Activated naive CD4-positive, alpha-beta T cell treated with Interleukin-2 at 50 U/mL for 16 hours (primary cell): ENCODE measurements around the gene PRDM1.

Experiments used
- DNase-seq: peaks from one replicate; pipeline ENCODE4 v3.0.0-alpha.2; 2020

Gene PRDM1

DNA sequence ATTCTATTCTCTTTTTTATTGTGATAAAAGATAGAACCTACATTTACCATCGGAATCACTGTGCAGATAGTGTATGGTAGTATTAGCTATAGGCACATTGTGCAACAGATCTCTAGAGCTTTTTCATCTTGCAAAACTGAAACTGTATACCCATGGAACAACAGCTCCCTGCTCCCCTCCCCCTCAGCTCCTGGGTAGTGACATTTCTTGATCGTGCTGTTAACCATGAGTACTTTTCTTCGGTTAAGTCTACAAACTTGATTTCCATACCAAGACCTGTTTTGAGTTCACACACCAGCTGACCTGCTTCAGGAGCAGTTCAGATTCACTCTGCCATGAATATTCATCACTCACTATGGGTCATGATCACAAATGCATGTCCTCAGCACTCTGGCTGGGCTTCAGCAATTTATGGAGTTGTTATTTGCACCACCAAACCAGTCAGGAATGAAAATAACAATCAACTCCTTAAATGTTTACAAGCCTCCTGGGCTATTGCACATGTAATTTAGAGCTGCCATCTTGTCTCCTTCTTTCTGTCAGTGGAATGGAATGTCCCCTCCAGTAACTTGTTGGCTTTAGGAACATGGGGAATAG, 32.8 kb downstream of the PRDM1 start:
- DNase-seq, result no peak

GRCh38 chr6:106119546-106119945, 33.4 kb downstream of the PRDM1 start:
- no peak for DNase-seq

DNA sequence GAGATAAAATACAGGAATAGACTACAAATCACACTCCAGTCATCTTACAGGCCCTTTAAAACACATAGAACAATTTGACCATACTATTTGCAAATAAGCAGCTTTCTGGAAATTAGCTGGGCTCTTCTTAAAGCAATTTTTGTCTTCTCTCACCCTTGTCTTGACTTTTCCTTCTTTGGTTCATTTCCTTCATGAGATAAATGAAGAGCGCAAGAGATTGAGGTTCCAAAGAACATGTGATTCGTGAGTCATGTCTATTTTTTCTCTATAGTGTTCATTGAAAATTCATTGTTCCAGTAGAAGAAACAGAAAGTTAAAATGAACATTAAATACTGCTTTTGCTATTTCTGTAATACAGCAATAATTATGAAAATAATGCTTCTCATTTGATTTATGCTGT, 33.9 kb downstream of the PRDM1 start:
- DNase-seq, result no peak

DNA sequence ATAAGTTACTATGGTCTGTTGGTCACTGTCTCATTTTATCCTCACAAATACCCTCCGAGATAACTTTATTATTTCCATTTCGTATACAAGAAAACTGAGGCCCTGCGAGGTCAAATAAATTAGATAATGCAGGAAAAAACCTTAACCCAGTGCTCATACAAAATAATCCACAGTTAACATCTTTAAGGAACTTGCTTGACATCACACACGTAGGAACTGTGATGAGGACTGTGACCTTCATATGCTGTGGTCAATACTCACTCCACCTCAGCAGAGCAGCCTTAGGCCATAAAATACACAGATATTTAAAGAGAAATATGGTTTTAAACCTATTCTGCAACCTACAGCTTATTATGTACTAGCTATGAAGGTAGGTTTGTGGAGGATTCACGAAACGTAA, 34.3 kb downstream of the PRDM1 start:
- no peak for DNase-seq

DNA sequence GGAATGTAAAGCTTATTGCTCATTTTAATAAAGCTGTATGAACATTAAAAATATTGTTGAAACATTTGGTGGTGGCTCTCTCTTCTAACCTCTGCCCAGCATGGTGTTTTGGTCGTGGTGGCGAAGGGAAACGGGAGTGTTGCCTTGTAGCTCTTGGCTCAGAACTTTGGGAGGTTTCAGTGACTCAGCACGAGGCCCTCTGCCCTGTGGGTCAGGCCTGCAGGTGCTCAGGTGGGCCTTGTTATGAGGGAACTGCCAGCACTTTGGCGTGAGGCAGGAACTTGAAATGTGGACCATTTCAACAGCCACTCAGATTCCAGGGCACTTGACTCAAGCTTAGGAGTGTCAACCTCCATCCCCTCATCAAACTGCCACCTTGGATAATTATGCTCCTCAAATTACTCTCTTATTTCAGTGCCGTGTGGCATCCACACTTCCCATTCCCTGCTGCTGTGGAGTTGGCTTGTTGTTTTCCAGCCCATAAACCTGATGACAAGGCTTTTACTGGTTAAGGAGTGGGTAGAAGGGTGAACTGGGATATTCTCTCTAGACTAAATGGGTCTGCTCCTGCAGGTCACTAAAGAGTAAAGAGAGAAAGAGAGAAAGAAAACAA, 36.3 kb downstream of the PRDM1 start:
- no peak for DNase-seq

DNA sequence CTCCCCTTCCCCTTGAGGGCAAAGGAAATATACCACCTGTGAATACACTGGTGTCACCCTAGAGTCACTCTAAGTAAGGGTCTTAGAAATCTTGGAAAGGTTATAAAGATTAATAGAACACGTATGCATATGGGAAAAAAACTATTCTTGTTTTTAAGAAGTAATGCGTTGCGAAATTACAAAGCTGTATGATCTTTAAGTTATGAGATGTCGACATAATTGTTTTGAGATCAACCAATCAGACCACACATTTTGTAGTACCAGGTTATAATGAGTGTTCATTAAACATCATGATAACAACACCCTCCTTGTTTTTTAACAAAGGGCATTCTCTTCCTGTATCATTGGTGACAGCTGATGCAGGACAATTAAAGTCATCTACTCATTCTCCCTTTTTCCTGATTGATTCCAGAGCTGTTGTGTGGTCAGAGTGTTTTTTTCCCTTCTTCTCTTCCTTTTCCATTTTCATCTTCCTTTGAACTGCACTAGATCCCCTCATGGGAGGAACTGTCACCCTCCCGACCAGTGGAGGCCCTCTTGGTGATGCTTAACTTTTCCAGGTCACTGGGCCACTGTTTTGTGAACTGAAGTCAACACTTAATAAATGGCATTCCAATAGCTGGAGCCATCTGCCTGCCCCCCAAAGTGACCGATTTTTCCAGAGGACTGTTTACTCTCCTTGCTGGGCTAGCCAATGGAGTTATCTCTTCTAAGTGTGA, 37.0 kb downstream of the PRDM1 start:
- DNase-seq, result no peak

DNA sequence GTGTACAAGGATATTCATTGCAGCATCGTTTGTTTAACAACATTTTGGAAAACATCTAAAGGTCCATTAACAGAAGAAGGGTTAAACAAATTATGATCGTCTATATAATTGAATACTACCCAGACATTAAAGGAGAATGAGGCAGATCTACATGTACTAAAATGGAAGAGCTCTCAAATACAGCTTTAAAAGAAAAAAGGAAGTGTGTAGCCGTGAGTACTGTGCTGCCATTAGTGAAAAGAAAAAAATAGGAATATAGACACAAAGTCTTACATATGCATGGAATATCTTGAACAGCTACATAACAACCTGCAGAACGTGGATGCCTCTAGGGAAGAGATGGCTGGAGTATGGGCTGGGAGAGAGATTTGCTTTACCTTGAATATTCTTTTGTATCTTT, 37.9 kb downstream of the PRDM1 start:
- no peak for DNase-seq

- no peak for DNase-seq
Observed at GRCh38 chr6:106124437-106125430, 38.6 kb downstream of the PRDM1 start.

DNA sequence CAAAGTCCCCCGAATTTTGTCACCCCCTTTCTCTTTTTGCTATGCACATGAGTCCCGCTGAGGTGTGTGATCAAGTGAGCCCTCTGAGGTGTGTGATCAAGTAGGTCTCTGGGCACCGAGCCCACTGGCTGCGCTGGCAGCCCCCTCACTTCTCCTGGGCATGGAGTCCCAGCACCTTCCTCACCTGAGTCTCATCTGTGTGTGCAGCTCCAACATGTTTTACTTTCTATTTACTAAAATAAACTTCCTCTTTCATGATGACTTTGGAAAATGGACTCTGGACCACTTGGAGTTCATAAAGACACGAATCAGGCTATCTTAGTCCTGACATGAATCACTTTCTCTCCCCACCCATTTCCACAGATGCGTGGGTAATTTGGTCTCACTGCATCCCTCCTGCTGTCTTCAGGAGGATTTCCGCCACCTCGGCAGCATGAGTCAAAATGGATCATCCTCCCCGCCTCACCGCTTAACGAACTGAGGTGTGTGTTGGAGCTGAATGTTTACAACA, 39.8 kb downstream of the PRDM1 start:
- peak; percentile 76 for DNase-seq

GRCh38 chr6:106126482-106126881, 40.3 kb downstream of the PRDM1 start:
- DNase-seq, result no peak

- DNase-seq, result no peak
Observed at GRCh38 chr6:106128981-106129781, 43.0 kb downstream of the PRDM1 start.

DNA sequence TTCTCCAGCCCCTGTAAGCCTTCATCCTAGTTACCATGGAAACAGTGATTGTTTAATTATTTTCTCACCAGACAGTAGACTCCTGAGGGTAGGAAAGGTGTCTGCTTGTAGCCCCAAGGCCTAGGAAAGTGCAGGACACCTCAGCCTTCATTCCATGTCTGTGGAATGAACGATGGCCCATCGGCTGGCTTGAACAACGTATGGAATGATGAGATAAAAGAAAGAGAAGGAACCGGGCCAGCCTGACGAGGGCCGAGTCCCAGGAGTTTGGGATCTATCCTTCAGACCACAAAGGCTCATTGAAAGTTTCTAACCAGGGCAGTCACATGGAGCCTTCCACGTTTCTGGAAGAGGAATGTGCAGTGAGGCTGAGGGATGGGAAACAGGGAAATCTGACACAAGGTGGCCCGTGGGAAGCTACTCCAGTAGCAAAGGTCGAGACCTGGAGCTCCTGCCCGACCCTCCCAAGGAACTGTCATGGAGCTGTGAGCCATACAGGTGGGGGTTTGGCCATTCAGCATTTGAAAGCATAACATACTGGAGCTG, 46.1 kb downstream of the PRDM1 start:
- no peak for DNase-seq

DNA sequence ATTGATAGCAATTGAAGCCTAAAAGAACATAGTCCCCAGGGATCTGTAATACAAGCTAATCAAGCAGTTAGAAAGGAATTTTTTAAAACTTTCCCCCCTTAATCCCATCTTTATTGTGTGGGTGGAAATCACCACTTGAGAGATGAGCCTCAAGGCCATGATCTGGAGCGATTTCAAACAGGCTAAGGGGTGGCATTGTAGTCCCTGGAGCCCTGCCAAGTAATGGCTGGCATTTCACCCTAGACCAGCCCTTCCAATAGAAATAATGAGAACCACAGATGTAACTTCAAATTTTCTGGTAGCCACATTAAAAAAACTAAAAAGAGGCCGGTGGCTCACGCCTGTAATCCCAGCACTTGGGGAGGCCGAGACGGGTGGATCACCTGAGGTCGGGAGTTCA, 46.9 kb downstream of the PRDM1 start:
- no peak for DNase-seq

- DNase-seq, result no peak
Observed at GRCh38 chr6:106134087-106134770, 48.1 kb downstream of the PRDM1 start.

DNA sequence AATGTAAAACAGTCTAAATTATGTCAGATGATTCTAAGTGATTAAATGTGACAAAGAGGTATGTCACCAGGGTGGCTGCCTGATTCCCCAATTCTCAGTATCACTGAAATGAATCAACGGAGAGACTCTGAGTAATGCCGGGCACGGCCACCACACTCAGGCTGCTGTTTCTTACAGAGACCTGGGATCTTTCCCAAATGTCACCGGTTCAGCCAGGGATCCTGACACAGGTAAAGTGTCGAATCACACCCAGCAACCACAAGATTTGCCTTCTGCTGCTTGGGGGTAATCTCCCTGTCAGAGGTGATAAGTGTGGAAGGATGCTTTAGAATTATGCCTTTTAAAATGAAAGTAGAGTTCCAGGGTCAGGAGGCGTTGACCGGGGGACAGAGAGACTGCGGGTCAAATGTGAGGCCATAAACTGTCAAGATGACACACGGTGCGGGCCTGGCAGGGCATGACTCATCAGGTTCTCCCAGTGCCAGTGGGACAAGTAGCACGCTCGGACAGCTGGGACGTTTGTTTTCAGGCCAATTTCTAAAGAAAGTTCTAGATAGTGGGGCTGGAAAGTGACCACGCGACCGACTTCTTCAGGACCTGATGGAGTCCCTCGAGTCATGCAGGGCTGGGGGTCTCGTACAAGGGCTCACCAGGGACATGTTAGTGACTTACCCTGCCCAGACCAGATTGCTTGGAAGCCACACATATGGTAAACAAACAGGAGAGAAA, 48.9 kb downstream of the PRDM1 start:
- no peak for DNase-seq

- no peak for DNase-seq
Observed at GRCh38 chr6:106135911-106136571, 49.9 kb downstream of the PRDM1 start.

GRCh38 chr6:106136845-106137244, 50.7 kb downstream of the PRDM1 start:
- DNase-seq, result no peak

GRCh38 chr6:106138151-106138550, 52.0 kb downstream of the PRDM1 start:
- no peak for DNase-seq

DNA sequence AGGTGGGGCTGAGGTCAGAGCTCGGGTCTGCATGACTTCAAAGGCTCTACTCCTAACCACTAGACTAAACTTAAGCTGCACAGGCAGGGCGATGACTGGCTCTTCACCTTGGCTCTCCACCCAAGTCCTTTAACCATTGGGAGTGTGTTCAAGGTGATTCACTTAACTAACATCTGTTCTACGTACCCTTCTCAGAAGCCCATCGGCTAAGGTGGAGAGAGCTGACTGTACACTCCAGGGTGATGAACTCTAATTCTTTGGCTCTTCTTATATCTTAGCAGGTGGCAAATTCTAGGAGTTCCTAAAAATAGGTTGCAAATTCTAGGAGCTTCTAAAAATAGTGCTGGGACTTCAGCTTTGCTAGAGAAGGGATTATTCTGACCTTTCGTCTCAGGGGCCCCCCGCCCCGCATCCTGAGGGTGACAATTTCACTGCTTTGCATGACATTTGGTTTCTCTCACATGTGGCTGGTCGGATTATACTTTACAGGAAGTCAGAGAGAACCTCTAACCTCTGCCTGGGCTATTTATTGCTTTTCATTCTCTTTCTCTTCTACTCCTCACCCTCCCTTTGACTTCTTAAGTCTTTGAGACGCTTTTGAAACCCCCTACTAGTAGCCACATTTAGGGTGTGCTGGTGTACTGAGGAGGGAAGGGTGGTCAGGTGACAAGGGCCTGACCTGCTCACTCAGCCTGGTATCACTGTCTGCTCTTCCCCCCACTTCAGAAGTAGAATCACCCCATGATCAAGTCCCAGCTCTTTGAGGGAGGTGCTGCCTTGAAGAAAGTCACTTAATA, 55.5 kb downstream of the PRDM1 start:
- peak; percentile 58 for DNase-seq
